Activated CD4-positive, alpha-beta T cell treated with anti-CD3 and anti-CD28 coated beads, Interleukin-2, amount 50 U/mL, for 48 hours (primary cell): ENCODE results near the gene LHX6.

ENCODE experiments used
- DNase-seq, 2 experiments: peaks; one replicate each; pipeline ENCODE4 v3.0.0-alpha.2; 2020

Gene LHX6

DNA sequence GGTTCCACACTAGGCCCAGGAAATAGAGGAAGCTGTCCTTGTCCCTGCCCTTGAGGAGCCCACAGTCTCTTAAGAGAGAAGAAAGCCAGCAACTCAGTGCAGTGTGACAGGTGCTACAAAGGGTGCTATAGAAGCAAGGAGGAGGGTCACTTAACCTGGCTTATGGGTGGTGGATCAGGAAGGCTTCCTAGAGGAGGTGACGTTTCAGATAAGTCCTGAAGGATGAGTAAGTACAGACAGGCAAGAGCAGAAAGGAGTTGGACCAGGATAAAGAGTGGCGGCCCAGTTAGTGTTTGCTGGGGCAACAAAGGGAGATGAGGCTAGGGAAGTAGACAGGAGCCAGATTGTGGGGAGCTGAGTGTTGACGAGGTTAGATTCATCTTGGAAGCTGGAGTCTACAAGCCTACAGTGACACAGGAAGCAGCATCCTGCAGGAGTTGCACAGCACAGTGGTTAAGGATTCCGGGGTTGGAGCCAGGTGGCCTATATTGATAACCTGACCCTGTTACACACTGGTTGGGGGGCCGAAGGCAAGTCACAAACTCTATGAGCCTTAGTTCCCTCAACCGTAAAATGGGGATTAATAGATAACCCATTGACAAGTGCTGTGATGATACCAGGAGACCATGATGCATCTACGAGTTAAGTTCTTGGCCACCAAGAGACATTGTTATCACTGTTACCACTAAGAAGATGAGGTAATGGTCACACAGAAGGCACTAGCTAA lies 5.4 kb upstream of the LHX6 start:
- no peak for DNase-seq

DNA sequence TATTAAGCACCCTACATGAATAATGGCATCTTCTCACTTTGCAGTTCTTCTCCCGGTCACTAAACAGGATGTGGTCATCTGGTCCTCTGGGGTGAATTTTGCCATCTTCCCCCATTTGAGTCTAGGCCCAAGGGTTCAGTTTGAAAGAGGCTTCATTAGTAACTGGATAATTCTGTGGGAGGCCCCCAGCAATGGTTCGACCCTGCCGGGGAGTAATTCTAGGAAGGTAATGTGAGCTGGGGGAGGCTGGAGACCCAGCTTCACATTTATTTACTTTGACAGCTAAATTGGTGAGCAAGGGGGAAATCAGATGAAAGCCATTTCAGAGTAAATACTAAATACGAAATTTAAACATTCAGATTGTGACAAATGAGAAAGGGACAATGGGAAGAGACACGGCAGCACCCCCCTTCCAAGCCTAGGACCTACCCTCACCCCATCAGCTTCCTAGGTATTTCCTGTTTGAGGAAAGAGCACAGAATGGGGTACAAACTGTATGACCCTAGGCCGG lies 4.1 kb upstream of the LHX6 start:
- DNase-seq, result no peak

DNA sequence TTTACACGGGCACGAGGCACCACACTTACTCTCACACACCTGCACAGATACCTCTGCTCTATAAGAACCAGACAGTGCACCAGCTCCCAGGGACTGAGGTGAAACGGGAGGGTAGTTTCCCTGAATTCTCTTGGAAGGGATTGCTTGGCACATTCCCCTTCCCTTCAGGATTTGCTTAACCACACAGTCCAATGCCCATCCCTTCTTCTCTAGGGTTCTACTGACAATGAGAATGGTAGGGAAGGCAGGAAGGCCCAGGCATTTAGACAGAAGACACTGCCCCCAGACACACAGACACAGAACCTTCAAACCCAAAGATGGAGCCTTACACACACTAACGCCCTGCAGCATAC lies 704 bp upstream of the LHX6 start:
- no peak for DNase-seq

DNA sequence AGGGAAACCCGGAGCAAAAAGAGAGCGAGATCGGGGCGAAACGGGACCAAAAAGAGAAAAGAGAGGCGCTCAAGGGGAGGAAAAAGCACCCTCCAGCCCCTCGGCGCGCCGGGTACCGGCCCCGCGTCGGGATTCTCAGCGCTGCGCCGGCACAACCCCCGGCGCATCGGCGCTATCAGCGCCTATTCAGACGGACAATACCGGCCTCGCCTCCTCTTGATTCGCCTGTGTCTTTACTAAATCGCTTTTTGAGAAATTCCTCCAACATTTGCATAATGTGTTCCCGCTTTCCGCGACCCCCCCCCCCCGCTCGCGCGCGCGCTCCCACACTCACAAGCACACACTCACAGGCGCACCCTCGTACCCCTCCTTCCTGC lies 578 bp downstream of the LHX6 start:
- no peak for DNase-seq

DNA sequence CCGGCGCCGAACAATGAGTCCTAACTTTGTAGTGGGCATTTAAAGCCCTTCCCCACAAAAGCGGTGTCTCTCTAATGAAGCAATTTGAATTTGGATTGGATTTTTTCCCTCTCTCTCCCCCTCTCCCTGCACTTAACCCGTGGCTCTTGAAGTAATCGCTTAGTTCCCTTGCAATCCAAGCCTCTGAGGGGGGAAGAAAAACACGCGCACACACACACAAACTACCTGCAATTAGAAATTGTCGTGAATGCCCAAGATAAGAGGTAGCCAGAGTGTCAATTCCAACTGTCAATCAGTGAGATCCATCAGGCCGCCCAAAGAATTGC lies 1.2 kb downstream of the LHX6 start:
- no peak for DNase-seq

DNA sequence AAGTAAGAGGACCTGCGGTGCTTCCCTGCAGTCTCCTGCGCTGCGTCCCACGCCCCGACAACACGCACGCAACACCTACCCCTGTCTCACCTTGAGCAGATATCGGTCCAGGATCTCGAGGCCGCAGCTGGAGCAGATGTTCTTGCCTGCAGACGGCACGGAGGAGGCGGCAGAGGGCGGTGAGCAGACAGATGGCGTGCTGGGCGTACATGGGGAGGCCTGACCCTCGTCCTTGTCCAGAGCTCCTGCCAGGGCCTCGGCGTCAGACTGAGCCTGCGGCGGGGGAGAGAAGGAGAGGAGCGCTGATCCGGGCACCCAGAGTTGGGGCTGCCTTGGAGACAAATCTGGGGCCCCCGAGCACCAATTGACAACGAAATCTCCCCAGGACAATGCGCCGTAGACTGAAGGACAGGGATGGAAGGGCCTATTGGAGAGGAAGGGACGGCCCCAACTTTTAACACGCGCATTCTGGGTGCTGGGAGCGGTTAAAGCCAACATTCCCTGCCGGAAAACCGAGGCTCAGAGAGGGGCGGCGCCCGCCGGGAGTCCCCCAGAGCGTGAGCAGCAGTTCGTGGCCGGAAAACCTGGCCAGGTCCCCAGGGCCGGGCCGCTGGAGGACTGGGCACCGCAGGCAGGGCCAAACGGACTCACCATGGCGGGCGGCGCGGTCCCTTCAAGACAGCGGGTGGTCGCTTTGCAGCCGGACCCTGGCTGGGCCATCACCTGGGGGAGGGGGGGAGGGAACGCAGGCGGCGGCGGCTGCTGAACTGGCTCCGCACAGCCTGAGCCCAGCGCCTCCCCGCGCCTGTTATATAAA lies 1.8 kb downstream of the LHX6 start:
- DNase-seq, result no peak

DNA sequence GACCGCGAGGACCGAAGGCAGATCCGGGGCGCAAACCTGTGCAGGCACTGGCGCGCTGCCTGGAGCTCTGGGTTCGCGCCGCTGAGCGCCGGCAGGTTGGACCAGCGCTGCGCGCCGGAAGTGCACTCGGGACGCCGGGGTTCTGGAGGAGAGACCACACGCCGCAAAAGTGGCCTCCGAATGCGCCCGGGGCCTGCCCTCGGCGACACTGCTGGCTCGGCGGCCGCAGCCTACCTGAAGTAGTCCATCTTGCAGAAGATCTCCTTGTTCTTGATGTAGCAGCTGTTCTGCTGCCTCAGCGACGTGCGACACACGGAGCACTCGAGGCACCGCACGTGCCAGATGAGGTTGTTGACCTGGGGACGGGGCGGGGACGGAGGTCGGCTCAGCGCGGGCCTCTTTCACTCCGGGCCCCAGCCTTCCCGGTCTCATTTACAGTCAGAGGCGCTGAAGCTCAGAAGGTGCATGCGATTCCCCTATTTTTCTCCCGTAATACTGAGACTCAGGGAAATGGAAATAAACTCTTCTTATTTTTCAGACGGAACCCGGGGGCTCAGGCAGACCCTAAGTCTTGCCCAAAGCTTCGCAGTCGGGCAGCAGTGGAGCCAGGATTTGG lies 2.5 kb downstream of the LHX6 start:
- DNase-seq, result no peak

DNA sequence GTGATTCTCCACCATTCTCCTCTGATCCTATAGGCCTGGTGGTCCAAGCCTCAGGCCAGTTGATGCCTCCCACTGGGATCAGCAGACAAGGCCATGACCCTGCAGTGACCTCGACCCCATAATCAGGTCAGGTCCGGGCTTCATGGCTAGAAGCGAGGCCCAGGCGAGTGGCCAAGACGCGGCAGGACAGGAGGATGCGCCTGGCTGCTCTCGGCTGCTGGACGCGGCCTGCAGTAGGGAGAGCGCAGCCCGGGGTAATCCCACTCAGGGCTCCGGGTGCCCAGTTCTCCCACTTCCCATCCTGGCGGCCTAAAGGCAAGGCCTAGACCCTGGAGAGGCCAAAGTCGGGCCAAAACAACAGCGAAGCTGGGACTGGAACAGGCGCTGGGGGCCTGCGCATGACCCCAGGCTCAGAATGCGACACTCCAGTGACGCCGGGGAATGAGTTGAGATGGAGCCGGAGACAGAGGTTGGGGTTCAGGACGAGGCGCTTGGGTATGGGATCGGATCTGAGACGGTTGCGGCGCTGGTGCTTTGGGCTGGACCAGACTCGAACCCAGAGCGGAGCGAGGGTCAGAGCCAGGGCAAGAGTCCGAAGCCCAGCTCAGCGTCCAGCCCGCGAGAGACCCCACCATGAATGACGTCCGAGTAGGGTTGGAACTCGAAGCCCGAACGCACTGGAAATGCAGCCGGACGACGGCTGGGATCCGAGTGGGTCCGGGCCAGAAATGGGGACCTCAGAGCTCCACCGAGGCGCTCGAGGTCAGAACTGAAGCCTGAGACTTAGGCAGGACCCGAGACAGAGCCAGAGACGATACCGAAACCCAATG lies 3.2 kb downstream of the LHX6 start:
- no peak for DNase-seq

DNA sequence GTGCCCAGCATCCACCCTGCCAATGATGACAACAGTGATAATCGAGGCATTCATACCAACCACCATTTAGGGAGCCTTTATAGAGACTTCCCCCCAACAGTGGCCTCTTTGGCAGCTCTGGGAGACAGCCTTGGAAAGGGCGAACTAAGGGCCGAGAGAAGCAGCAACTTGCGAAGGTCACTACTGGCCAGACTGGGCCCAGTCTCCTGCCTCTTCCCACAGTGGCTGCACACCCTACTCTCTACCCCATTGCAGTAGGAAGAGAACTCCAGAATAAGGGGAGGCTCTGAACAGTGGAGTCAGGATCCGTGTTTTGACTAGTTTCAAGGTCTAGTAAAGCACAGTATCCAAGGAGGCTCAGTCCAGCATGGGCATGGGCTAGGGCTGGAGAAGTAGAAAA lies 5.3 kb downstream of the LHX6 start:
- DNase-seq, result no peak

DNA sequence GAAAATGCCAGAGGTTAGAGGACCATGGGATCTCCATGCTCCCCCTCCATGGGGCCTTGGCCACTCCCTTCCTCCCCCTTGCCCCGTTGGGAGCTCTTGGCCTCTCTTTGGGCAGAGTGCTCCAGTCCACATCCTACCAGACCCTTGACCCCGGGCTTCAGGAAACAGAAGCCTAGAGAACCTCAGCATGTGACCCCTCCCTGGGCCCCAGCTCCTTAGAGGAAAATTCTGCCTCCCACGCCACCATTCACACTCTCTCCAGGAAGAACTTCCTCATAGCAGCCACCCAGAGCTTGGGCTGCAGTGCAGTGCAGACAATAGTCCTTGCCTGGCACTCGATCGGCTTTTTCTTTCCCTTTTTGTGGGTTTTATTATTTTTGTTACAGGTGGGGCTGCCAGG lies 6.0 kb downstream of the LHX6 start:
- DNase-seq, result no peak

DNA sequence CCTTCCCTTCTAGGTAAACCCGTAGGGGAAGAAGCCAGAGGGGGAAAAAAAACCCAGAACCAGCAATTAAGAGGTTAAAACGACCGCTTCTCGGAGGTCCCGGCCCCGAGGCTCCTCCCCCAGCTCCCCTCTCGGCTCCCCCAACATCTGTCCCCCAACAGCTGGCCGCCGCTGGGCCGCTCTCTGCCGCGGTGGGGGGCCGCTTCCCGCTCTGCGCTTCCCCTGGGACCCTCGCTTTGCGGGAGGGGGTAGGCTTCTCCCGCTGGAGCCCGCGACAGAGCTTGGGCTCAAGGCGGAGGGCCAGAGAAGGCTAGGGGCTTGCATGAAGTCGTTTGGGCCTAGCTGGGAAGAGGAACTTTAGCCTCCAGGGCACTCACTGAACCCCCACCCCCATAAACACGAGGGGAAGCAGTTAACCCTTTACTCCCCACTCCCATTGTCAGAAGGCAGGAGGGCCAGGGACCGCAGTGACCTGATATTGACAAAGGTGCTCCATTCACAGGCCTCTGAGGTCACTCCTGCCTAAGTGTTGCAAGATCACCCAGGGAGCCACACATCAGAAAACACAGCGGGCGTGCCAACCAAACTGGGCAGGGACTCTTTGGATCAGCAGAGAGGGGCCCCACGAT lies 7.5 kb downstream of the LHX6 start:
- DNase-seq, result no peak

DNA sequence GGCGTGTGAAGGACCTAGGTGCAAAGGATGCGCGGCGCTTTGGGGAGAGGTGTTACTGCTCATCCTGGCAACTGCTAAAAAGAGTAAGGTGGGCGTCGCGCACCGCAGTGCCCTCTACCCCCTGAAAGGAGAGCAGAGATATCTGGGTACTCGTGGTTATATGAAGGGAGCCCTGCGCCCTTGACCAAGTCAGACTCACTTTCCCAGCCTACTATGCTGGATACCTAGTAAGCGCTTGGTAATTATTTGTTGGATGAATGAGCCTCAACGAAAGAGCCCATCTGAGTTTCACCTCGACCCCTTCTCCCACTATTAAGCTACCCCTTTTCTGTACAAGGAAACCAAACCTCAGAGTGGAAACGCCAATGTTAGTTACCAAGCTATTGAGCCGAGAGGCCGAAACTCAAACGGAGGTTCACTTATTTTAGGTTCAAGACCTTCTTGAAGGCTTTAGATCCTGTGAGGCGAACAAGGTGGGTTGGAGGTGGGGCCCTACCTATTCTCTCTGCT lies 8.0 kb downstream of the LHX6 start:
- DNase-seq, result no peak

DNA sequence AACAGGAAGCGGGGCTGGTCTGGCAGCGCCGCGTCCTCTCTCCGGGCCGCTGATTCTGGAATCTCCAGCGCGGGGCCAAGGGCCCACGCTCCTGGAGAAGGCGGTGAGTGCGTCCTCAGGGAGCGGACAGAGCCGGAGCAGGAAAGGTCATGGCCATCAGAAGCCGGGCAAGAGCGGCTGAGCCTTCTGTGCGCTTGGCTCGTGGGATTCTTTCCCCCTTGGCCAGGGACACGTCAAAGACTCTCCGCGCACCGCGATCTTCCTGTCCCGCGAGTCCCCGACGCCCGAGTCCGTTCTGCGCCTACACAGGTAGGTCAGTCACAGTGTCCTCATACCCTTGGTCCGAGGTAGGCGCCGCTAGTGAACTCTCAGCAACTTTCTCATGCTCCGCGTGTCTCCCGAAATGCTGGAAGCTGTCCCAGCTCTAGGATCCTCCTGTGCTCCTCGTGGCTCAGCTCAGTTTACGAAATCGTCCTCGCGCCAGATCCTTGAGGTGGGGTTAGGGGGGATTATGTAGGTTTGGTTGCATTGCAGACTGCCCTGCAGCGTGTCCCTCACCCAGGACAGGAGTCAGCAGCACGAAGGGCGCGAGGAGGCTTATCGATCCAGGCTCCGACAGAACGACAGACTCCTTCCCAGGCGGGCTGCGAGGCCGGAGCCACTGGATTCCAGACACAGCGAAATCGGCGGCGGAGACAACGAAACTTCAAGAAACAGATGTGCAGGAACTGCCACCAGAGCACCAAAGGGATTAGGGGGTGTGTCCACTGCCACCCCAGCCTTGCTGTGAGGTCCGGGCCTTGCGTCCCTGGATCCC lies 8.7 kb downstream of the LHX6 start:
- DNase-seq, result no peak

DNA sequence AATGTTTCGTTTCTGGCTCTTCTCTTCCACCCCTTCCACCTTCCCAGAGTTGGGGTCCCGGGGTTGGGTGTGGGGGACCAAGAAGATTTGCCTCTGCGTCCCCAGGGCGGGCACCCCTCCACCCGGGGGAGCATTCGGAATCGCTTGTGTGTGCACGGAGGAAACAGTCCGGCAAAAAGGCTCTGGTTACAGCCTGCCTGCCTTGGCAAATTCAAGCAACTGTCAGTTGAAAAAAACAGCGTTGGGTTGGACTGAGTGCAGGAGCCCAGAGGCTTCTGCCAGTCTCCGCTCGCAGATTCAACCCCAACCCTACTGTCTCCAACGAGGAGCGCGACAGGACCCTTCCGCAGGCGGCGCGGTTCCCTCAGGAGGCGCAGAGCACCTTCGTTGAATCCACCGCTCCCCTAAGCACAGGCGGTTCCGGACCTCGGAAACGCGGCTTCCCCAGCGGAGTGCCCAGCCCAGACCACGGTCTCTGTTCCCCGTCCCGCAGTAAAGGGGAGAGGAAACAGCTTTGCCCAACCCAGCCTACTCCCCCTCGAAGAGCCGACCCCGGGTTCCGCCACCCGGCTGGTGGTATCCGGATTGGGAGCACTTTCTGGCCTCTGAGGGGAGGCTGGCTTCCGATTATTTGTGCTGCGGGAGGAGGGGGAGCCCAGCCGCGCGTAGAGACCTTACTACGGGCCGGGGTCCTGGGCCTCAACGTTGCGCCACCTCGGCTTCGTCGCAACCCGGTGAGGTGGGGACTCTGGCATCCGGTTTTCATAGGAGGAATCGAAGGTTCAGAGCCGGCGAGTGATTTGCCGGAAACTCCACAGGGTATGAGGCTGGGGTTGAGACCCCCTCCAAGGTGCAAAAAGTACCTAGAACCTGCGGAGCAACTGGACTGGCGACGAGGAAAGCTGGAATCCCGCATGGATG lies 9.6 kb downstream of the LHX6 start:
- no peak for DNase-seq

DNA sequence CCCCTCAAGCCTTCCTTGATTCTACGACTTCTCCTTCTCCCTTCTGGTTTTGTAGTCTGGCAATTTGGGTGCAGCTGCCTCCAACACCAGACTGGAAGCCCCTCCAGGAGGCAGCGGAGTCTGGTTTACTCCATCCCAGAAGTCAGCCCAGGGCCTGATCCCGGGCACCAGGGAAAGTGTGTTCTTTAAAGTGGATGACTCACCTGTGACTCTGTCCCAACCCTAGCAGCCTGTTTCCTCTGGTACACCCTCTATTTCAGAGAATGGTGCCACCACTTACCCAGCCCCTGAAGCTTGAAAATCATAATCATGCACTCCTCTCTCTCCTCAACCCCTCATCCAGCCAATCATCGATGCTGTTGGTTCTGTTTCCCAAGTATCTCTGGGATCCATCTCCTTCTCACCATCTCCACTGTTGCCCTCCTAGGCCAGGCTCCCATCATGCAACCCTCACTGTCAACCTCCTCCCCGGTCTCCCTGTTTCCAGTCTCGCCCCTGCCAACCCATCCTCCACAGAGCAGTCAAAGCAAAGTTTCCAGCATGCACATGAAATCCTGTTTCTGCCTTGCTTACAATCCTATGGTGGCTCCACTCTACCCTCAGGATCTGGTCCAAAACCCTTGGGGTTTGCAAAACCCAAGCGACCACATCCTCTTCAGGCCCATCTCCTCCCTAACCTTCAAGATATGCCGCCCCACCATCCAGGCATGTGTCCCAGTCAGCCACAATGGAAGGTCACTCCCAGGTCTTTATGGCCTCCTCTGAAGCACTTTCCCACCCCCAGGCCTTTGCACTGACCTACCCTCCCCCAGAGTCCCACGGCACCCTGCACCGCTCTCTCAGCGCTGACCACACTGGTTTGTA lies 10.5 kb downstream of the LHX6 start:
- DNase-seq, result no peak

DNA sequence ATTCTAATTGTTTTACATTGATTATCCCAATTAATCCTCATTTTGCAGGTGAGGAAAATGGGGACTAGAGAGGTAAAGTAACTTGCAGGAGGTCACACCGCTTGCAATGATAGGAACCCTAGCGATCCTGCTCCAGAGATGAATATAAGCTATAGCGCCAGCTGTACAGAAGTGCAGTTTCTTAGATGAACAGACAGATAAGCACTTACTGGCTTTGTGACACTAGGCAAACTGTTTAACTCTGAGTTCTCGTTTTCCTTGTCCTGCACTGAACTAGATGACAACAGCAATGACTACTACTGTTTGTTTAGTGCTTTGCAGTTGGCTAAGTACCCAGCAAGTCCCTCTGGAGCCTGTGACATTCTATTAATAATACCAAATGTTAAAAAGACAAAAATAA lies 11.1 kb downstream of the LHX6 start:
- DNase-seq, result no peak

DNA sequence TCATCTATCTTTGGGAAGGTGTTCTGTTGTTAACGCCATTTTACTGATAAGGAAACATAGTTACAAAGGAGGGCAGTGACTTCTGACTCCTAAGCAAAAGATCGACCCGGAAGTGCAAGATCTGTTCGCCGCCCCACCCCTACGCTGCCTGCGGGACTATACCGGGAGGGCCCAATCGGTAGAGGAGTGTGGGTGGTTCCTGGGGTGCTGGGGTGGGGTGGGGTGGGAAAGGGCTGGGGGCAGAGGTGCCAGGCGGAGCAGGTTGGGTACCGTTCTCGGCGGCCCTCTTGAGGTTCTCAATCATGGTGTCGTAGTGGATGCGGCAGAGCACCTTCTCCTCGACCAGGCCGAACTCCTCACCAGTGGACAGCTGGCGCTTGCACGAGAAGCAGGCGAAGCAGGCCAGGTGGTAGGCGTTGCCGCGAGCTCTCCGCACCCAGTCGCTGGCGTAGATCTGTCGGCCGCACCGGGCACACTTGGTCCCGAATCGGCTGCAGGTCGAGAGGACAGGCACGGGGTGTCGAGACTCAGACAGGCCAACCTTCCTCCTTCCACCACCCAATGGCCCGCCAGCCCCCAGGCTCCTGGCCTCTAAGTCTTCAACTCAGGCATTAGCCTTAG lies 11.8 kb downstream of the LHX6 start:
- DNase-seq, result no peak

DNA sequence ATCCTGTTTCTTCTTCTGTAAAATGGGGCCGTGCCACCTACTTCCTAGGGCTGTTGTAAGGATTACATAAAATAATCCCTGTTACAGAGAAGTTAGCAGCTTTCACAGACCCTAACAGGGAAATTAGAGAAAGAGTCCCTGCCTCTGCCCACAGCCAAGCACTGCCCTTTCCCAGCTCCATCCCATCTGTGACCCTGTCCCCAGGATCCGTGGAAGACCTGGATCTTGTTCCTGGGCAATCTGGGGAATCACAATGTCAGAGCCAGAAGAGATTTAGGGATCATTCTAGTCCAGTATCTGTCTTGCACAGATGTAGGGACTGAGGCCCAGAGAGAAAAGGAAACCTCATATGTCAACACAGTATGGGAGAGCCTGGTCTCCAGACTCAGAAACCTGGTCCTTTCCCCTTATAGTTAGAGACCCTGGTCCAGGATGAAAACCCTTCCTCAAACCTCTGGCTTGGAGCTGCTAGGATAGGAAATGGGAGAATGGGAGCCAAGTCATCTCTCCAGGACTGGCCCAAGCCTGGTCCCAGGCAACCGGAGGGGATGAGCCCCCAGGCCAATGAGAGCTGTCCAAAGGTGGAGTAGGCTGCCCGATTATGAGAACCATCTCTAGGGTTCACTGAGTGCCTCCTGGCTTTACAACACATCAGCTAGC lies 12.5 kb downstream of the LHX6 start:
- DNase-seq, result no peak

DNA sequence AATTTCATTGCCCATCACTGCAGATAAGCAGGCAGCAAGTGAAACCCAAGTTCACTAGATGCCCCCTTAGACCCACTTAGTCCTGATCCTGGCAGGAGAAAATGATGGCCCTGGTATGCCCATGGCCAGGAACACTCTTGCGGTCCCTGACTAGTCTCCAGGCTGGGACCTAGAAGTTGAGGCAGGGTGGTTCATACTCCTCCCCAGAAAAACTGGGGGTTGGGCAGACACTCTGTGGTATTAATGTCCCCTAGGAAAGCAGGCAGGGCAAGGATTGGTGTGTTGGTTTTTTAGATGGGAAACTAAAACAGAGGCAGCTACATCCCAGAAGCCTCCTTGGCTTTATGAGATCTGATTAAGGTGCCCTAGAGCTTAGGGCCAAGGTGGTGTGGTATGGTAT lies 13.1 kb downstream of the LHX6 start:
- DNase-seq, result no peak
